NK-92 treated with Interleukin-12 subunit alpha and Interleukin-12 subunit beta, amount 100 ng/mL, for 24 hours (cell line): ENCODE measurements around the gene PLAAT4.
"Not testable (repeated sequence)": the region's sequence is repeated elsewhere in the genome, so short reads cannot be mapped to it uniquely, and the experiment has no call there.

Experiments
- DNase-seq: peaks from one replicate; lab custom pipeline; 2025; lab: John Stamatoyannopoulos, UW

Gene PLAAT4

GRCh38 chr11:63543711-63544110 is 7.1 kb downstream of the PLAAT4 start:
- DNase-seq, result no peak

GRCh38 chr11:63547061-63547460 is 10.5 kb downstream of the PLAAT4 start:
- no peak for DNase-seq

- DNase-seq, result no peak
Measured at GRCh38 chr11:63548178-63548577, 11.6 kb downstream of the PLAAT4 start.

- DNase-seq, result no peak
Measured at GRCh38 chr11:63549411-63549810, 12.8 kb downstream of the PLAAT4 start.

GRCh38 chr11:63550156-63550700 is 13.6 kb downstream of the PLAAT4 start:
- DNase-seq, result not testable (repeated sequence)

- DNase-seq, result no peak
Measured at GRCh38 chr11:63551091-63551888, 14.7 kb downstream of the PLAAT4 start.

- DNase-seq, result no peak
Measured at GRCh38 chr11:63551889-63552266, 15.3 kb downstream of the PLAAT4 start.

GRCh38 chr11:63552921-63553320 is 16.3 kb downstream of the PLAAT4 start:
- DNase-seq, result no peak

GRCh38 chr11:63553759-63554158 is 17.2 kb downstream of the PLAAT4 start:
- DNase-seq, result peak; percentile 64

GRCh38 chr11:63554877-63555223 is 18.2 kb downstream of the PLAAT4 start:
- no peak for DNase-seq

- DNase-seq, result no peak
Measured at GRCh38 chr11:63556404-63557013, 19.9 kb downstream of the PLAAT4 start.

GRCh38 chr11:63557570-63557969 is 21.0 kb downstream of the PLAAT4 start:
- no peak for DNase-seq

- no peak for DNase-seq
Measured at GRCh38 chr11:63558459-63559157, 22.0 kb downstream of the PLAAT4 start.

GRCh38 chr11:63560506-63561180 is 24.0 kb downstream of the PLAAT4 start:
- no peak for DNase-seq

- no peak for DNase-seq
Measured at GRCh38 chr11:63563201-63564055, 26.8 kb downstream of the PLAAT4 start, which contains the start of gene PLAAT2. Gene PLAAT2 (minus strand): TSS chr11:63563379. CDS start chr11:63563324, 55 bp downstream.

- DNase-seq, result no peak
Measured at GRCh38 chr11:63564056-63564774, 27.6 kb downstream of the PLAAT4 start.

GRCh38 chr11:63564784-63565350 is 28.3 kb downstream of the PLAAT4 start:
- DNase-seq, result no peak

GRCh38 chr11:63567044-63567840 is 30.6 kb downstream of the PLAAT4 start:
- peak; percentile 62 for DNase-seq

- no peak for DNase-seq
Measured at GRCh38 chr11:63569570-63569969, 33.0 kb downstream of the PLAAT4 start.
